Breast epithelium (tissue), 4 donors: ENCODE results near the gene ALG5. TPM values are rescaled to one million over a fixed set of nuclear protein-coding genes. Genes with fewer than 3 reads are reported as not detected.

Experiments
- DNase-seq, 2 donors: peaks; one replicate each; pipeline ENCODE4 v3.0.0-alpha.2; 2019; ENCODE audit warnings: low spot score in 2 of 2
- H3K27ac ChIP-seq, 2 donors: fragments of 200-600 bp; sonication (generic) in 1 of 2; one replicate each; pipeline ENCODE4 v1.5.1; 2016 to 2019; ENCODE audit warnings: mild to moderate bottlenecking in 1 of 2
- H3K27me3 ChIP-seq, 2 donors: fragments of 200-600 bp; sonication (generic) in 1 of 2; one replicate each; pipeline versions ENCODE4 v1.5.1 to v1.6.0; 2017 to 2019; ENCODE audit warnings: control low read depth in 1 of 2, mild to moderate bottlenecking in 1 of 2
- H3K36me3 ChIP-seq: fragments of 200-600 bp; one replicate; pipeline ENCODE4 v1.5.1; 2019
- H3K4me1 ChIP-seq, 2 donors: fragments of 200-600 bp; sonication (generic); one replicate each; pipeline ENCODE4 v1.5.1; 2016 to 2019; ENCODE audit warnings: control low read depth in 1 of 2
- H3K4me3 ChIP-seq, 3 donors: fragments of 200-600 bp; sonication (generic); 1 replicate in 2 of 3; 2 replicates in 1 of 3; pipeline ENCODE4 v1.5.1; 2016 to 2019; ENCODE audit warnings: mild to moderate bottlenecking in 3 of 3, moderate library complexity in 2 of 3
- H3K9me3 ChIP-seq, 2 donors: fragments of 200-600 bp; sonication (generic) in 1 of 2; one replicate each; pipeline ENCODE4 v1.5.1; 2016 to 2019; ENCODE audit warnings: control low read depth in 1 of 2
- CTCF ChIP-seq, 3 donors: fragments of 450-650 bp; IDR thresholded peaks; one replicate each; pipeline ENCODE4 v1.5.1; 2016 to 2017; ENCODE audit warnings: antibody characterized with exemption in 3 of 3, mild to moderate bottlenecking in 3 of 3, moderate library complexity in 3 of 3
- POLR2A ChIP-seq: fragments of 450-650 bp; IDR thresholded peaks from one replicate; pipeline ENCODE4 v1.6.1; 2016; ENCODE audit warnings: antibody characterized with exemption, mild to moderate bottlenecking, moderate library complexity
- POLR2AphosphoS5 ChIP-seq, 3 donors: sonication (generic); formaldehyde crosslinking; IDR thresholded peaks; one replicate each; pipeline ENCODE4 v1.6.1; 2017; ENCODE audit warnings: antibody characterized with exemption in 3 of 3
- intact Hi-C: fragments of 100-400 bp; cut with DNase I; formaldehyde crosslinking; loops from one replicate; pipeline ENCODE4 v1.15.1; 2023; ENCODE audit warnings: low total_unique reads
- total RNA-seq, 3 donors: library from RNA; depleted of rRNA; stranded (reverse); fragments of >200 nt; gene quantifications; one replicate each; pipeline ENCODE4 v1.1.0, GENCODE V29; 2016

Gene ALG5
- total RNA-seq, 3 donors from 2014 or later = 32.6 to 37.0 (median 32.8) TPM

- no peaks in the 10 kb centered on the region for H3K36me3 ChIP-seq
Measured at GRCh38 chr13:36986462-36987240, 12.5 kb downstream of the ALG5 start.

GRCh38 chr13:36981156-36981743, 17.9 kb downstream of the ALG5 start:
- no peak overlapping the region for H3K27ac ChIP-seq

More at GRCh38 chr13:36986462-36987240, 12.5 kb downstream of the ALG5 start:
- Histone ChIP-seq H3K4me1 (no peaks in the 10 kb centered on the region), H3K27ac (no peak overlapping the region), H3K9me3 (no peaks in the 10 kb centered on the region), H3K4me3 (no peak overlapping the region), H3K27me3 (no peaks in the 10 kb centered on the region)
- intact Hi-C loops = no loop called here
- DNase-seq = no peak
- TF ChIP-seq CTCF (IDR thresholded peaks at IDR 0.05) = no peak
- no peak for TF ChIP-seq POLR2AphosphoS5 (IDR thresholded peaks at IDR 0.05)
- no peak for TF ChIP-seq POLR2A

GRCh38 chr13:36979361-36980050, 19.6 kb downstream of the ALG5 start:
- intact Hi-C loops = no loop called here

More at GRCh38 chr13:36981156-36981743, 17.9 kb downstream of the ALG5 start:
- intact Hi-C loops = no loop called here
- Histone ChIP-seq H3K4me3 (no peak overlapping the region), H3K9me3 (no peaks in the 10 kb centered on the region), H3K36me3 (no peaks in the 10 kb centered on the region), H3K27me3 (no peaks in the 10 kb centered on the region), H3K4me1 (no peaks in the 10 kb centered on the region)
- no peak for DNase-seq
- TF ChIP-seq POLR2AphosphoS5 (IDR thresholded peaks at IDR 0.05) (no peak), POLR2A (no peak), CTCF (IDR thresholded peaks at IDR 0.05) (peak in 1 of 3 donors; percentile 32)

GRCh38 chr13:36975172-36975571, 24.0 kb downstream of the ALG5 start:
- Histone ChIP-seq H3K36me3 (peaks cover 6% of the 10 kb centered on the region), H3K9me3 (peaks cover 0 to 6% of the 10 kb centered on the region in 2 donors), H3K27ac (no peak overlapping the region), H3K27me3 (no peaks in the 10 kb centered on the region), H3K4me1 (no peaks in the 10 kb centered on the region), H3K4me3 (no peak overlapping the region)
- no peak for DNase-seq
- no peak for TF ChIP-seq POLR2A
- TF ChIP-seq CTCF (IDR thresholded peaks at IDR 0.05) = no peak
- no peak for TF ChIP-seq POLR2AphosphoS5 (IDR thresholded peaks at IDR 0.05)
- intact Hi-C loops = no loop called here

More at GRCh38 chr13:36979361-36980050, 19.6 kb downstream of the ALG5 start:
- Histone ChIP-seq H3K9me3 (peaks cover 0 to 6% of the 10 kb centered on the region in 2 donors), H3K4me3 (no peak overlapping the region), H3K27ac (no peak overlapping the region), H3K27me3 (no peaks in the 10 kb centered on the region), H3K4me1 (no peaks in the 10 kb centered on the region), H3K36me3 (no peaks in the 10 kb centered on the region)
- TF ChIP-seq POLR2A (no peak), POLR2AphosphoS5 (IDR thresholded peaks at IDR 0.05) (no peak), CTCF (IDR thresholded peaks at IDR 0.05) (no peak)
- no peak for DNase-seq
